Ishikawa (cell line): Measurements from ENCODE around the gene MPND.

Experiments used
- CEBPB ChIP-seq: IDR thresholded peaks from 2 replicates; pipeline ENCODE4 v1.6.1; 2012
- CREB1 ChIP-seq: IDR thresholded peaks from 2 replicates; pipeline ENCODE4 v1.6.1; 2012; ENCODE audit warnings: low read depth
- EGR1 ChIP-seq: IDR thresholded peaks from 2 replicates; pipeline ENCODE4 v1.6.1; 2012
- EP300 ChIP-seq: IDR thresholded peaks from 2 replicates; pipeline ENCODE4 v1.6.1; 2012; ENCODE audit warnings: borderline replicate concordance
- FOXM1 ChIP-seq: IDR thresholded peaks from 2 replicates; pipeline ENCODE4 v1.6.1; 2012; ENCODE audit warnings: low read depth, borderline replicate concordance
- MAX ChIP-seq: IDR thresholded peaks from 2 replicates; pipeline ENCODE4 v1.6.1; 2012
- NFIC ChIP-seq: IDR thresholded peaks from 2 replicates; pipeline ENCODE4 v1.6.1; 2012
- RAD21 ChIP-seq: IDR thresholded peaks from 2 replicates; pipeline ENCODE4 v1.6.1; 2012; ENCODE audit warnings: low read depth
- TAF1 ChIP-seq: IDR thresholded peaks from 2 replicates; pipeline ENCODE4 v1.6.1; 2012; ENCODE audit warnings: low read depth, mild to moderate bottlenecking
- TCF12 ChIP-seq: IDR thresholded peaks from 2 replicates; pipeline ENCODE4 v1.6.1; 2012; ENCODE audit warnings: low read depth
- TEAD4 ChIP-seq: IDR thresholded peaks from 2 replicates; pipeline ENCODE4 v1.6.1; 2012
- USF1 ChIP-seq: IDR thresholded peaks from 2 replicates; pipeline ENCODE4 v1.6.1; 2012
- YY1 ChIP-seq: IDR thresholded peaks from 2 replicates; pipeline ENCODE4 v1.6.1; 2012; ENCODE audit warnings: low read depth
- ZBTB7A ChIP-seq: IDR thresholded peaks from 2 replicates; pipeline ENCODE4 v1.6.1; 2012; ENCODE audit warnings: low read depth
- TF ChIP-seq, protein P1 (sequence below): IDR thresholded peaks from 2 replicates; pipeline ENCODE4 v1.6.1; 2012; ENCODE audit warnings: low read depth, mild to moderate bottlenecking

MPND gene

GRCh38 chr19:4297901-4298809 is 45.2 kb upstream of the MPND start:
- no peak for TF ChIP-seq EGR1
- TF ChIP-seq TCF12, result no peak
- no peak for TF ChIP-seq USF1
- no peak for TF ChIP-seq TAF1
- no peak for TF ChIP-seq TEAD4
- TF ChIP-seq CEBPB, result no peak
- TF ChIP-seq, protein P1, sequence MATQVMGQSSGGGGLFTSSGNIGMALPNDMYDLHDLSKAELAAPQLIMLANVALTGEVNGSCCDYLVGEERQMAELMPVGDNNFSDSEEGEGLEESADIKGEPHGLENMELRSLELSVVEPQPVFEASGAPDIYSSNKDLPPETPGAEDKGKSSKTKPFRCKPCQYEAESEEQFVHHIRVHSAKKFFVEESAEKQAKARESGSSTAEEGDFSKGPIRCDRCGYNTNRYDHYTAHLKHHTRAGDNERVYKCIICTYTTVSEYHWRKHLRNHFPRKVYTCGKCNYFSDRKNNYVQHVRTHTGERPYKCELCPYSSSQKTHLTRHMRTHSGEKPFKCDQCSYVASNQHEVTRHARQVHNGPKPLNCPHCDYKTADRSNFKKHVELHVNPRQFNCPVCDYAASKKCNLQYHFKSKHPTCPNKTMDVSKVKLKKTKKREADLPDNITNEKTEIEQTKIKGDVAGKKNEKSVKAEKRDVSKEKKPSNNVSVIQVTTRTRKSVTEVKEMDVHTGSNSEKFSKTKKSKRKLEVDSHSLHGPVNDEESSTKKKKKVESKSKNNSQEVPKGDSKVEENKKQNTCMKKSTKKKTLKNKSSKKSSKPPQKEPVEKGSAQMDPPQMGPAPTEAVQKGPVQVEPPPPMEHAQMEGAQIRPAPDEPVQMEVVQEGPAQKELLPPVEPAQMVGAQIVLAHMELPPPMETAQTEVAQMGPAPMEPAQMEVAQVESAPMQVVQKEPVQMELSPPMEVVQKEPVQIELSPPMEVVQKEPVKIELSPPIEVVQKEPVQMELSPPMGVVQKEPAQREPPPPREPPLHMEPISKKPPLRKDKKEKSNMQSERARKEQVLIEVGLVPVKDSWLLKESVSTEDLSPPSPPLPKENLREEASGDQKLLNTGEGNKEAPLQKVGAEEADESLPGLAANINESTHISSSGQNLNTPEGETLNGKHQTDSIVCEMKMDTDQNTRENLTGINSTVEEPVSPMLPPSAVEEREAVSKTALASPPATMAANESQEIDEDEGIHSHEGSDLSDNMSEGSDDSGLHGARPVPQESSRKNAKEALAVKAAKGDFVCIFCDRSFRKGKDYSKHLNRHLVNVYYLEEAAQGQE, result no peak
- no peak for TF ChIP-seq EP300
- TF ChIP-seq FOXM1, result no peak
- TF ChIP-seq CREB1, result no peak
- TF ChIP-seq ZBTB7A, result no peak
- no peak for TF ChIP-seq MAX
- TF ChIP-seq YY1, result no peak
- TF ChIP-seq NFIC, result no peak
- TF ChIP-seq RAD21, result no peak

DNA sequence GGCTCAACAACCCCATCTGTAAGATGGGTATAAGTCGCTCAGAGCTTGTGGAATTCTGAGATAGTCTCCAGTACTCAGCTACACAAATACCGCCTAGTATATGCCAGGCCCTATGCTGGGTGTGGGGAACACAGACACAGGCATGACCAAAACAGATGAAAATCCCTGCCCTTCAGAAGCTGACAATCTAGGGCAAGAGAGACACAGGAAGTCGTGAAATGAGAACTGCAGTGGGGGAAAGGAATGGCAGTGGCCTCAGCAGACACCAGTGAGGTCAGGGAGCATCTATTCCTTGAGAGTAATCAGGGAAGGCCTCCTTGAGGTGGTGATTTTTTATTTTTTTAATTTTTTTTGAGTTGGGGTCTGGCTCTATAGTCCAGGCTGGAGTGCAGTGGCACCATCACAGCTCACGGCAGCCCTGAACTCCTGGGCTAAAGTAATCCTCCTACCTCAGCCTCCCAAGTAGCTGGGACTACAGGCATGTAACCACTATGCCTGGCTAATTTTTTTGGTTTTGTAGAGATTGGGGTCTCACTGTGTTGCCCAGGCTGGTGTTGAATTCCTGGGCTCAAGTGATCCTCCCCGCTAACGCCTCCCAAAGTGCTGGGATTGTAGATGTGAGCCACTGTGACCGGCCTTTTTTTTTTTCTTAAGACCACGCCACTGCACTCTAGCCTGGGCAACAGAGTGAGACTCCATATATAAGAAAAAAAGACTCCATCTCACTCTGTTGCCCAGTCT is 44.4 kb upstream of the MPND start:
- TF ChIP-seq MAX (no peak), YY1 (no peak), ZBTB7A (no peak), CREB1 (no peak), RAD21 (no peak), NFIC (no peak), FOXM1 (no peak), TEAD4 (no peak), USF1 (no peak), EP300 (no peak), TCF12 (no peak), TAF1 (no peak), EGR1 (no peak)
- TF ChIP-seq, protein P1, result no peak

DNA sequence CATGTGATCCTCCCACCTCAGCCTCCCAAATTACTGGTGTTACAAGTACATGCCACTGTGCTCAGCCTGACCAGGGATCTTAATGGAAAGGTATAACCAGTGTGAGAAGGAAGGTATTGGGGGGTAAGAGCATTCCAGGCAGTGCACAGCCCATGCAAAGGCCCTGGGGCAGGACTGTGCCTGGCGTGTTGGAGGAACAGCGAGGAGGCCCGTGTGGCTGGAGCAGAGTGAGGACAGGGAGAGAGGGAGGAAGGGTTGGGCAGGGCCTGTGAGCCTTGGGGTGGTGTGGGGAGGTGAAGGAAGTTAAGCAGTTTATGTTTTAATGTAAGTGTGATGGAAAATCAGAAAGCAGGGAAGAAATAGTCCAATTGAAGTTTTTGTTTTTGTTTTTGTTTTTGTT is 42.8 kb upstream of the MPND start:
- no peak for TF ChIP-seq TCF12
- no peak for TF ChIP-seq TEAD4

GRCh38 chr19:4301590-4302242 is 41.6 kb upstream of the MPND start:
- TF ChIP-seq CREB1 (no peak), ZBTB7A (no peak), MAX (no peak), CEBPB (no peak), TCF12 (no peak), YY1 (no peak), RAD21 (no peak), TEAD4 (no peak), TAF1 (no peak), EGR1 (no peak), EP300 (no peak), FOXM1 (no peak)
- TF ChIP-seq, protein P1, result no peak
